ENCODE measurements around the gene NOTUM. TPM values are rescaled to one million over a fixed set of nuclear protein-coding genes. Genes with fewer than 3 reads are reported as not detected.
"Not testable (repeated sequence)": the region's sequence is repeated elsewhere in the genome, so short reads cannot be mapped to it uniquely, and the experiment has no call there.

Gene NOTUM
- total RNA-seq, 1 donor from 2014 or later = 1.9 TPM

DNA sequence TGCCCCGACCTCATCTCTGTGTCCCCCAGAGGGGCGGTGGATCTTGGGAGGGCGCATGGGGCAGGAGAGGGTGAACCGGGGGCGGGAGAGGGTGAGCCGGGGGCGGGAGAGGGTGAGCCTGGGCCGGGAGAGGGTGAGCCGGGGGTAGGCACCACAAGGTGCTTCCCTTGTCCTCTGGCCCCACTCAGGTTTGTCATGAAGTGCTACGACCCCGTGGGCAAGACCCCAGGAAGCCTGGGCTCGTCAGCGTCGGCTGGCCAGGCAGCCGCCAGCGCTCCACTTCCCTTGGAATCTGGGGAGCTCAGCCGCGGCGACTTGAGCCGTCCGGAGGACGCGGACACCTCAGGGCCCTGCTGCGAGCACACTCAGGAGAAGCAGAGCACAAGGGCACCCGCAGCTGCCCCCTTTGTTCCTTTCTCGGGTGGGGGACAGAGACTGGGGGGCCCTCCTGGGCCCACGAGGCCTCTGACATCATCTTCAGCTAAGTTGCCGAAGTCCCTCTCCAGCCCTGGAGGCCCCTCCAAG is 35.3 kb upstream of the NOTUM start:
- no peak for DNase-seq

GRCh38 chr17:81995463-81996231 is 34.7 kb upstream of the NOTUM start:
- DNase-seq = no peak

- DNase-seq = peak; percentile 61
These were observed 33.8 kb upstream of the NOTUM start for GRCh38 chr17:81994593-81995462.

DNA sequence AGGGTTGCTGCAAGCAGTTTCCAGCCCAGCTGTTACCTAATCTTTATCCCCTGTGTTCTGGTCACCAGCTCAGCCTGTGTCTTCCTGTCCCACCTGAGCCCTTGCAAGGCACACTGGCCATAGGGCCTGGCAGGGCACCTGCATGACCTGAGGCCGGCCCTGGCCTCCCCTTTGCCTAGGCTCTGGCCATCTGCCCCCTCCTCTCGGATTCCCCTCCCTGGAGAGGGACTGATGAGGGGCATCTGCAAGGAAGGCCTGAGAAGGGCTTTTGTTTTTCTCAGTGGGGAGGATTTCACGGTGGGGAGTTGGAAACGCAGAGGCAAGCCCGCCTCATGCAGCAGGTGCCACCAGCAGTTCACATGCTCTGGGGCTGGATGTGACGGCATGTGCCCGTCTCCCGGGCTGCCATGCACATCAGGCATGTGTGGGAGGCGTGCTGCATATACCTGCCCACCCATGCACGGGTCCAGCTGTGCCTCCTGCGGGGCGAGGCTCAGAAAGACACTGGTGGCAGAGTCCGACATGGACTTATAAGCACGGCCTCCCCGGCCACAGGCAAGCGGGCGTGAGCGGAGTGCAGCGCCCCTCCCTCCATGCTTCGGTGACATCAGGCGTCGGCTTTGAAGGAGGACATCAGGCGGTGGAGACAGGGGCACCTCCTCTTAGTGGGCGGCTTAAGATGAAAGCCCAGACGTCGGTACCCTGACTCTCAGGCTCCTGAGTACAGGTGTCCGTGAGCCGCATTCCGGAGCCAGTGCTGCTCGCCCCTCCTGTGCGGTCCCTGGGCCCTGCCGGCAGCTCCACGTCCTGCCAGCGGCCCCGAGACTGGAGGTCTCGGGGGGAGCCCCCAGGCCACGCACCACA is 33.0 kb upstream of the NOTUM start:
- peak; percentile 27 for DNase-seq

DNA sequence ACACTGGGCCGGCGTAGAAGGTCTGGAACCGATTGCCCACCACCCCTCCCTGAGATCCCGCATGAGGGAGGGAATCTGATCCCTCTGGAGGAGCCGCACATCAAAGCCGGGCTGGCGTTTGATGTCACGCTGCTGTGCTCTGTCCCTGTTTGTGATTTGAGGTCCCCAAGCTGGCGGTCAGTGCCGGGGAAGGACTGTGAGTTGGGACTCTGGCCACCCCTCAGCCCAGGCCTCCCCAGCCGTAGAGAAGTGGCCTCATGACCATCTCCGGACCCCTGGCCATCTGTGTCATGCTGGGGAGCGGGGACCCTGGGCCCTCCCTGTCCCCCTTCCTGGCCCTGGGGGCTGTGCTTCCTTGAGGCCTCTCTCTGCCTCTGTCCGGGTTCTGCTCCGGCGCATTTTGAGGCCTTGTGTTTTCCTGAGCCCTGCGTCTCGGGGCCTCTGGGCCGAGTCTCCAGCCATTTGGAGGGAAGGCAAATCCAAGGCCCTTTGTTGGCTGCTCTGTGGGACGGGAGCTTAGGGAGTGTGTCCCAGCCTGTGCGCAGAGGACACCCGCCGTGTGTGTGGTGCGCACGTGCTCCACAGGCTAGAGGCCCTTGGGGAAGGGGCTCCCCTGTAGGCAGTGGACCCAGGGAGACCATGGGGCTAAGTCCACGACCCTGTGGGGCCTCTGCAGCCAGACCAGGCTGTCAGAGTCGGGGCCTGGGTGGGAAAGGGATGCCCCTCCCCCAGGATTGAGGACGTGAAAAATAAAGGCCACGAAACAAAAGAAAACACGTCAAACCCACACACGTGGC is 31.5 kb upstream of the NOTUM start:
- DNase-seq = peak; percentile 56

DNA sequence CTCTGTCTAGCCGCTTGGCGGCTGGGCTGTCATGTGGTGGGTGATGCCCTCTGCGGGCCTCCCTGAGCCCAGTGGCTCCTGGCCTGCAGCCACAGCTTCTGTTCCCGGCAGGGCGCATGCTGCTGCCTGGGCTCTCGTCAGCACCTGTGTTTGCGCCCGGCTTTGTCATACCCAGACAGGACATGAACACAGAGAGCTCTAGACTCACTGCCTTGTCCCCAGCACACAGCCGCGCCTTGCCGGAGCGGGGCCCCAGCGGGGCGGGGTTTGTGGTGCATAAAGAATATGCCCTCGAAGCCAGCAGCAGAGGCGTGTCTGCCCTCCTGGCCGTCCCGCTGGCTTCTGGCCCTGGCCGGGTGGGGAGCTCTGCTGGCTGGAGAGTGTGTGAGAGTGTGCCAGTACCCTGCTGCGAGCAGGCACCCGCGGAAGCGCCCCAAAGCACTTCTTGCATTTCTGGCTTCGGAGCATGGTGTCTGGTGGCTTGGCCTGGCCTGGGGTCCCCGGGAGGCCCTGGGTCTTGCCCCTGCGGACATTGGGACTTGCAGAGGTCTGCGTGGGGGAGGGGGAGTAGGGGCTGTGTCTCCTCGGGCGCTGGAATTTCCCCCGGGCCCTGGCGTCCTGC is 30.8 kb upstream of the NOTUM start:
- DNase-seq = peak; percentile 92

DNA sequence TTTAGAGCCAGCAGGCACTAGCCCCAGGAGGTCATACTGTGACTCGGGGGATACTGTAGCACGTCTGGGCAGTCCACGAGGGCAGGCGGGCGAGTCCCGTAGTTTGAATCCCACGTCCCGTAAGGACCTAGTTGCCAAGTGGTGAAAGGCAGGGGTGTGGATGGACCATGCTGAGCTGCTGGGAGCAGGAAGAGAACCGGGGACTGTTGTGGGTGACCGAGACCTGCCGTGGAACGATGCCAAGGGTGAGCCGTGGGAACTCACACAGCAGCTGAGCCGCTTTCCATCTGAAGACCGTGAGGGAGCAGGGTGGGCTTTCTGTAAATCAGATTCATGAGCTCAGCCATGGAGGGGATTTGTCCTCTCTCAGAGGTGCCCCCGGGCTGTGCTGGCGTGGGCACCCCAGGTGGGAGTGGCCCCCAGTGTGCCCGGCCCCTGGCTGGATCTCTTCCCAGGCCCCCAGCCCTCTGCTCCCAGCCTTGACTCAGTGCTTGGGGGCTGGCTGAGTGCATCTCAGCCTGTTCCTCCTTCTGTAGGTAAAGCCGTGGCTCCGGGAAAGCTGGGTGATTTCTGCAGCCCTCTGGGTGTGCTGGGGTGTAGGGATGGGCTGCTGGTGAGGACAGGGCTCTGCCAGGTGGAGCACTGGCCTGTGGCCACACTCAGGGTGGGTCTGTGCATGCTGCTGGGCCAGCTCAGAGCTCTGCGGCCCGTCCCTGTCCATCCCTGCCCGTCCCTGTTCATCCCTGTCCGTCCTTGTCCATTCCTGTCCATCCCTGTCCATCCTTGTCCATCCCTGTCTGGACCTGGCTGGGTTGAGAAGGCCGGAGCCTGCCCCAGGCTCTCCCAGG is 30.1 kb upstream of the NOTUM start:
- DNase-seq = no peak

DNA sequence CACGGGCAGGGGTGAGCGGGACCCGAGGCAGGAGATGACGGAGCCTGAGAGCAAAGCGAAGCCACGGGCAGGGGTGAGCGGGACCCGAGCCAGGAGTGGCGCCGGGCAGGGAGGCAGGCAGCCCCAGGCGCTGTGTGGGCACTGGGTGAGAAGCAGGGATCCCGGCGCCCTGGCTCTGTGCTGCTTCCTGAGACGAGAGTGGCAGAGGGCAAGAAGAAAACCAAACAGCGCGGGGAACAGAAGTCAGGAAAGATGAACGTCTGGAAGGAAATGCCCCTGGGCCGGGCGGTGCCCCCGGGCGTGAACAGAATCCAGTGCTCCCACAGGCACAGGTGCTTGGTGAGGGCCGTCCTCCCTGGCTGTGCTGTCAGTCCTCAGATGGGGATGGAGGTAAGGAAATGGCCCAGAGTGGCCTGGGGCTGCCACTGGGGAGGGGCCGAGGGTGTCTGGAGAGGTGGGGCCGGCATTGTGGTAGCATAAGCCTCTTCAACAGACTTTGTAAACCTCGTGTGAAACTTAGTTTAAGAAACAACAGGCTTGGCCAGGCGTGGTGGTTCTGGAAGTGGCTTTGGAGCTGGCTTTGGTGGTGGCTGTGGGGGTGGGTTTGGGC is 26.3 kb upstream of the NOTUM start:
- no peak for DNase-seq

- DNase-seq = no peak
These were observed 25.6 kb upstream of the NOTUM start for GRCh38 chr17:81986606-81987005.

GRCh38 chr17:81984773-81985410 is 23.9 kb upstream of the NOTUM start:
- DNase-seq = no peak

DNA sequence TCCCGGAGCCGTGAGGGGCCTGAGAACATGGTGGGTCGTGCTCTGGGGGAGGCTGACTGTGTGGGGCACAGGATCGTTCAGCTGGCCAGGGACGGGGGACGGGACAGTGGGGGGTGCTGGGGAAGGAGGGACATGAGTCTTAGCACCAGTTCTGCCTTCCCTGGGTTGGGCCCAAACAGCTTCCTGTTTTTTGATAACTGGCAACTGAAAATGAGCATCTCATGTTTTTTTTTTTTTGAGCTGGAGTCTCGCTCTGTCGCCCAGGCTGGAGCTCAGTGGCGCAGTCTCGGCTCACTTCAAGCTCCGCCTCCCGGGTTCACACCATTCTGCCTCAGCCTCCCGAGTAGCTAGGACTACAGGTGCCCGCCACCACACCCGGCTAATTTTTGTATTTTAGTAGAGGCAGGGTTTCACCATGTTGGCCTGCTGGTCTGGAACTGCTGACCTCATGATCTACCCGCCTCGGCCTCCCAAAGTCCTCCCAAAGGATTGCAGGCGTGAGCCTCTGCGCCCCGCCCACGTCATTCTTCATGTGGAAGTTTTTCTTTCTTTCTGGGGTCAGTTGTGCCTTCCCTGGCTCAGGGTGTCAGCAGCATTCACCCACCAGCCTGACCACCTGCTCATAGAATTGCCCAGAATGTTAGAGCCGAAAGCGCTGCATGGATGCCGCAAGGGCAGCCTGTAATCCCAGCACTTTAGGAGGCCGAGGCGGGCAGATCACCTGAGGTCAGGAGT is 22.8 kb upstream of the NOTUM start:
- DNase-seq = no peak

DNA sequence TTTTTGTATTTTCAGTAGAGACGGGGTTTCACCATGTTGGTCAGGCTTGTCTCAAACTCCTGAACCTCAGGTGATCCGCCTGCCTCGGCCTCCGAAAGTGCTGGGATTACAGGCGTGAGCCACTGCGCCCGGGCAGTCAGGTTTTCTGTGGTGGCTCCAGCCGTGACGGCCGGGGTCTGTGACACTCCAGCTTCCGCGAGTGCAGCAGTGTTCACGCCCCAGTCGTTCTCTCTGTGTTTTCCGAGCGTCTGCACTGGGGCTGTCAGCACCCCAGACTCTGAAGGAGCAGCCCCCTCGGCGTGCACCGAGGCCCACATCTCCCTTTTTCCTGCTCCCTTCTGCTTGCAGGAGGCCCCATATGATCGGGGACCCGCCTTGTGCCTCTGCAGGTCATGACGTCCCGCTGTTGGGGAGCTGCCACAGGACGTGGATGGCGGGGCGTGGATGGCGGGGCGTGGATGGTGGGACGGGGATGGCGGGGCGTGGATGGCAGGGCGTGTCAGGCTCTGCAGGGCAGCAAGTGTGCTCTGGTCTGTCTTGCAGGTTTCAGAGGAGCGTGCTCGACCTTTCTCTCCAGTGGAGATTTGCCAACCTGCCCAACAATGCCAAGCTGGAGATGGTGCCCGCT is 22.1 kb upstream of the NOTUM start:
- no peak for DNase-seq

DNA sequence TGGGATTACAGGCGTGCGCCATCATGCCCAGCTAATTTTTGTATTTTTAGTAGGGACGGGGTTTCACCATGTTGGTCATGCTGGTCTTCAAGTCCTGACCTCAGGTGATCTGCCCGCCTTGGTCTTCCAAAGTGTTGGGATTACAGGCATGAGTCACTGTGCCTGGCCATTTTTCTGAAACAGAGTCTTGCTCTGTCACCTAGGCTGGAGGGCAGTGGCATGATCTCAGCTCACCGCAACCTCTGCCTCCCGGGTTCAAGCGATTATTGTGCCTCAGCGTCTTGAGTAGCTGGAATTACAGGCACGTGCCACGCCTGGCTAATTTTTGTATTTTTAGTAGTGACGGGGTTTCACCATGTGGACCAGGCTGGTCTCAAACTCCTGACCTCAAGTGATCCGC is 20.5 kb upstream of the NOTUM start:
- not testable (repeated sequence) for DNase-seq

- no peak for DNase-seq
These were observed 19.8 kb upstream of the NOTUM start for GRCh38 chr17:81980707-81981343.

DNA sequence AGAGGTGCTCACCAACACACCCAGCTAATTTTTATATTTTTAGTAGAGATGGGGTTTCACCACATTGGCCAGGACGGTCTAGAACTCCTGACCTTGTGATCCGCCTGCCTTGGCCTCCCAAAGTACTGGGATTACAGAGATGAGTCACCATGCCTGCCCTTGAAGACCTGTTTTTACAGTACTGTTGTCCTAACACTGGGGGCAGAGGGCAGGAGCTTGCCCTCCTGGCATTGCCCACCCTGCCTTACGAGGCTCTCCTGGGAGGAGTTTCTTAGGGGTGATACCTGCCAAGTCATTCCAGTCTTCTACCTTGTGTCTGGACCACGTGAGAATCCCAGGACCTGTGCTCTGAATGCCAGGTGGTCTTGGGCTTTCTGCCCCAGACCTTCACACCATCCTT is 19.1 kb upstream of the NOTUM start:
- DNase-seq = no peak

DNA sequence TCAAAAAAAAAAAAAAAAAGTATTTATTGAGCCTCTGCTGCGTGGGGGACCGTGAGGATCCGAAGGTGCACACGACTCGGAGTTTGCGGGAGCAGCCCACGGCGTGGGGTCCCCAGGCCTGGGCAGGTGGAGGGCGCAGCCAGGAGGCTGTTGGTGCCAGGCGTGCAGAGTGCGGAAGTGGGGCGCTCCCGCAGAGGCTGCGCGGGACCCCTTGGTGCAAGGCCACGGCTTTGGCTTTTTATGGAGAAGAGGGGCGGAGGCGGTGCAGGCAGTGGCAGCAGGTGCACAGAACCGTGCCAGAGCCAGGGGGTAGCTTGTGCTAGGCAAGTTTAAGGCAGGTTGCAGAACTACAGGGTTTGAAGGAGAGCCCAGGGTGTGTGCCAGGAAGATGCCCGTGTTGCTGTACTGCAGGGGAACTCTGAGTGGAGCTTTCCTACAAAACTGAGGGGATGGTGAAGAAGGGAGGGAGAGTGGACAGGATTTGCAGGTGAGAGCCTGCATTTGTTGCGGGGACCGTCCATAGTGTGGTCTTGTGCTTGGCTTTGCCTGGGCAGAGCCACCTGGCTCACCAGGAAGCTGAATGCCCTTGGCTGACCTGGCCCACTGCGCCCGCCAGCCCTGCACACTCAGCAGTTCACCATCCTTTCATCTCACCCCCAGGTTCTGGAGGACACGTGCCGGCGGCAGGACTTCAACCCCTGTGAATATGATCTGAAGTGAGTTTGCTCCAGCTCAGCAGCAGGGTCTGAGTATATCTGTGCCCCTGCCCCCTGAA is 17.7 kb upstream of the NOTUM start:
- DNase-seq = no peak
